Fibroblast of mammary gland (primary cell): Measurements from ENCODE around the gene ANK2.

Source experiments
- DNase-seq: peaks from one replicate; pipeline ENCODE4 v3.0.0-alpha.2; 2010; ENCODE audit warnings: low read depth
- H3K4me3 ChIP-seq: 2 replicates; pipeline ENCODE4 v1.5.1; 2011; ENCODE audit warnings: low read depth, mild to moderate bottlenecking, low read length, moderate library complexity; ENCODE audit not compliant: control insufficient read depth
- CTCF ChIP-seq: conservative IDR thresholded peaks from 2 replicates; pipeline ENCODE4 v1.5.1; 2011; ENCODE audit warnings: low read depth, low read length, inconsistent platforms; ENCODE audit not compliant: control insufficient read depth, insufficient read depth

Gene ANK2

GRCh38 chr4:113390850-113391249 is 341.4 kb downstream of the ANK2 start:
- DNase-seq: no peak
- no peak for TF ChIP-seq CTCF
- no peak overlapping the region for H3K4me3 ChIP-seq

GRCh38 chr4:113394108-113394729 is 344.8 kb downstream of the ANK2 start:
- no peak for TF ChIP-seq CTCF
- H3K4me3 ChIP-seq: no peak overlapping the region
- no peak for DNase-seq

- peak; percentile 89 for DNase-seq
- peak; percentile 78 for TF ChIP-seq CTCF
Observed at GRCh38 chr4:113394730-113395530, 345.5 kb downstream of the ANK2 start.

GRCh38 chr4:113397114-113397701 is 347.8 kb downstream of the ANK2 start:
- H3K4me3 ChIP-seq: no peak overlapping the region
- peak; percentile 72 for DNase-seq
- TF ChIP-seq CTCF: no peak

More at GRCh38 chr4:113394730-113395530, 345.5 kb downstream of the ANK2 start:
- no peak overlapping the region for H3K4me3 ChIP-seq

GRCh38 chr4:113398441-113399143 is 349.1 kb downstream of the ANK2 start:
- H3K4me3 ChIP-seq: no peak overlapping the region
- no peak for TF ChIP-seq CTCF
- no peak for DNase-seq

- TF ChIP-seq CTCF: no peak
- no peak for DNase-seq
- no peak overlapping the region for H3K4me3 ChIP-seq
Observed at GRCh38 chr4:113404167-113404571, 354.7 kb downstream of the ANK2 start.
